Fibroblast of villous mesenchyme (primary cell): ENCODE results near the gene SLIT3. TPM values are rescaled to one million over a fixed set of nuclear protein-coding genes. Genes with fewer than 3 reads are reported as not detected.

ENCODE experiments used
- DNase-seq: peaks from one replicate; pipeline ENCODE4 v3.0.0-alpha.2; 2010; ENCODE audit warnings: low read depth
- H3K4me3 ChIP-seq: 2 replicates; pipeline ENCODE4 v1.5.1; 2011; ENCODE audit warnings: low read depth, mild to moderate bottlenecking, low read length
- total RNA-seq: library from RNA; depleted of rRNA; stranded (reverse); fragments of >200 nt; gene quantifications from 2 replicates; pipeline ENCODE4 v1.2.3, GENCODE V29; 2012
- TF ChIP-seq, protein P1 (sequence below): IDR thresholded peaks from 2 replicates; pipeline ENCODE4 v1.5.1; 2012; ENCODE audit warnings: low read depth, mild to moderate bottlenecking, low read length; ENCODE audit not compliant: insufficient read depth

SLIT3 gene
- total RNA-seq, 1 donor: under 0.01 TPM

DNA sequence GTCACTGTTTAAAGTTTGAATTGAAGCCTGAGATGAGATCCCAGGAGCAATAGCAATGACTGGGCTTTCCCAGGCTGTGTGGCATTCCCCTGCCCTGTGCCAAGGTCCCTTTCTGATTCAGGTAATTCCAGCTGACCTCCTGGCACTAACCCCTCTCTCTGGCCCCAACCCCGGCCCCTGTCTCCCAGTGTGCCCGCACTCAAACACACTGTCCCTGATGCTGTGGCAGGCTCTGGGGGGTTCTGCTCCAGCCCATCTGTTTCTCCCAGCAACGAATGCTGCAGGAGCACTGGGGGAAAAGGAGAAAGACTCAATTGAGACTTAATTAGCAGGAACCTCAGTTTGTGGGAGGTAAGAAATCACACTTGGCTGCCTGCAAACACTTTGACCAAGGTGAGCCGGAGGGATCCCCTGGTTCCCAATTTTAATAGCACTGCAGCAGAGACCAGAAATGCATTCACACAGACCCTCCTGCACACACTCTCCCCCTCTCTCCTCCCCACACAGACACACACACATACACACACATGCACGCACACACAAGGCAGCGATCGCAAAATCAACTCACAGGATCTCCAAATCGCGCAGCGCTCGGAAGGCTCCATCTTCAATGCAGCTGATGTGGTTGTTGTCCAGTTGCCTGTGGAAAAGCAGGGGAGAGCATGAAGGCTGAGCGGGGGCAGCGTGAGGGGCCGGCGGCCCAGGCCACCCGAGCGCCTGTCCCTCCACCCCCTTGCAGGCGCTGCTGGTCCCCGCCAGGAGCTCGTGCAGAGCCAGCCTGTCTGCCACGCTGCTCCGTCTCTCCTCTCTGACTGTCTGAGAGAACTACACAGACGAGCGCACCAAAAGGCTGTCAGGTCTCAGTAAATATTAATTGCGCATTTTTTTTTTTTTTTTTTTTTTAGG, 456.7 kb downstream of the SLIT3 start:
- TF ChIP-seq, protein P1, sequence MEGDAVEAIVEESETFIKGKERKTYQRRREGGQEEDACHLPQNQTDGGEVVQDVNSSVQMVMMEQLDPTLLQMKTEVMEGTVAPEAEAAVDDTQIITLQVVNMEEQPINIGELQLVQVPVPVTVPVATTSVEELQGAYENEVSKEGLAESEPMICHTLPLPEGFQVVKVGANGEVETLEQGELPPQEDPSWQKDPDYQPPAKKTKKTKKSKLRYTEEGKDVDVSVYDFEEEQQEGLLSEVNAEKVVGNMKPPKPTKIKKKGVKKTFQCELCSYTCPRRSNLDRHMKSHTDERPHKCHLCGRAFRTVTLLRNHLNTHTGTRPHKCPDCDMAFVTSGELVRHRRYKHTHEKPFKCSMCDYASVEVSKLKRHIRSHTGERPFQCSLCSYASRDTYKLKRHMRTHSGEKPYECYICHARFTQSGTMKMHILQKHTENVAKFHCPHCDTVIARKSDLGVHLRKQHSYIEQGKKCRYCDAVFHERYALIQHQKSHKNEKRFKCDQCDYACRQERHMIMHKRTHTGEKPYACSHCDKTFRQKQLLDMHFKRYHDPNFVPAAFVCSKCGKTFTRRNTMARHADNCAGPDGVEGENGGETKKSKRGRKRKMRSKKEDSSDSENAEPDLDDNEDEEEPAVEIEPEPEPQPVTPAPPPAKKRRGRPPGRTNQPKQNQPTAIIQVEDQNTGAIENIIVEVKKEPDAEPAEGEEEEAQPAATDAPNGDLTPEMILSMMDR: no peak
- no peak for DNase-seq
- H3K4me3 ChIP-seq: no peak overlapping the region

DNA sequence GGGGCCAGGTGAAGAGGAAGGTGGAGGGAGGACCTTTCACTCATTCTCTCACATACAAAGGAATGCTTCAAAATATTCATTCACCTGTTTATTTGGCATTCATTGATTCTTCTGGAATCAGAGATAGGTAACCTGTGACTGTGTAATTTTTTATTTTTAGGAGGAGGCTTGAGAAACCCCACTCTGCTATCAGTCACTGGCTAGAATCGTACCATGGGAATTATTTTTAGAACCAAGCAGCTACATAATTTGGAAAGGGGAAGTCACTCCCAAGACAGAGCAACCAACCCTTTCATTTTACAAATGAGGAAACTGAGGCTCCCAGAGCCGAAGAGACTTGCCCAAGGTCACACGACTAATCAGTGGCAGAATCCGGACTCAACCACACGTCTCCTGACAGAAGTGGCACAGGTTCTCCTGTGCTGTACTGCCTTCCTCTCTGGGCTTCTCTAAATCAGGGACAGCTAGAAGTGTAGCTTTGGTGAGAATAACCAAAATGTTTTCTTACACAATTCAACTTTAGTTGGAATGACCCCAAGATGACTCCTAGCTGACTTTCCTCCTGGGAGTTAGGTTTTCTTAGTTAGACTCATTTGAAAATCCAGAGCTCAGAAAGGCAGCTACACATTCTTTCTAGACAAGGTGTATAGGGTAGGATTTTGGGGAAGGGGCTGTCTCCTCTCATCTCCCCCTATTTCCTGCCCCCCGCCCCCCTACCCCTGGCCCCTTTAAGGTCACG, 457.5 kb downstream of the SLIT3 start:
- no peak overlapping the region for H3K4me3 ChIP-seq
- DNase-seq: no peak
- TF ChIP-seq, protein P1: no peak

DNA sequence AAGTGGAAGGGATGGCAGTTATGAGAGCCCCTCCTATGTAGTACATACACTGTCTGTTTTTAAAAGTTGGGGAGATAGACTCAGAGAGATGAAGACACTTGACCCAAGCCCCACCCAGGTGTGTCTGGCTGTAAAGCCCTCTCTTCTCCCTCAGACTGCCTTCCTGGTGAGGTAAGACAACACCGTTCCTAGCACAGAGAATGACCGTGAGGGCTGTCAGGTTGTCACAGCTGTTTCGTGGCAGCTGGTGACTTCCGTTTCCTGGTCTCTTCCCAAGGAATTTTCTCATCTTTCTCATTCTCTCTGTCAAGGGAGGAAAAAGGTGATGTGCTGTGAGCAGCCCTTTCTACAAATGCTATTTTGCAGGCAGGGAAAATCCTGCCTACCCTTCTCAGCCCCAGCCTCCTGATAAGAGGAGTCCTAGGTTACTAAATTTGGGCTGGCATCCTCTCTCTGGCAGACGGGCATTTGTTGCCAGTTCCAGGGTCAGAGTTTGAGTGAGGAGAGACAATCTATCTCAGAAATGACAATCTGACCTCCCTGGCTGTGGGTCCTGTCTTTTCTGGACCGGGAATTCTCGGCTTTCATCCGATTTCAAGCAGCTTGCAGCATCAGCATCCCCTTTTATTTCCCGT, 458.3 kb downstream of the SLIT3 start:
- no peak overlapping the region for H3K4me3 ChIP-seq
- no peak for DNase-seq
- TF ChIP-seq, protein P1: no peak

DNA sequence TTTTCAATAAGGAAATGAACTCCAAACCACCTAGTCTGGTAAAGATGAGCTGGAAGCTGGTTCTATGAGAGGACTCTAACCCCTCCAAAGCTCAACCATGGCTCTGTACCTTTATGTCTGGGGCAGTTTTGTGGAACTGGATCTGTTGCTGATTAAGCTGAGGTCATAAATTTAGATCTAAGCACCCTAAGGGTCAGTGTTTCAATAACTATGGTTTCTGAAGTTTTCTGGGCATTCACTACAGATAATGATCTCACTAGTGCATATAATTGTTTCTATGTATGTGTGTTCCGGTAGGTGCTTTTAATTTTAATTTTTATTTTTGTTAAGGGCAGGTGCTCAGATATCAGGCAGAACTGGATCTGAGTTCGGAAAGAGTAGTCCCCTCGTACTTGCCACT, 463.1 kb downstream of the SLIT3 start:
- H3K4me3 ChIP-seq: no peak overlapping the region
- TF ChIP-seq, protein P1: no peak
- DNase-seq: no peak

DNA sequence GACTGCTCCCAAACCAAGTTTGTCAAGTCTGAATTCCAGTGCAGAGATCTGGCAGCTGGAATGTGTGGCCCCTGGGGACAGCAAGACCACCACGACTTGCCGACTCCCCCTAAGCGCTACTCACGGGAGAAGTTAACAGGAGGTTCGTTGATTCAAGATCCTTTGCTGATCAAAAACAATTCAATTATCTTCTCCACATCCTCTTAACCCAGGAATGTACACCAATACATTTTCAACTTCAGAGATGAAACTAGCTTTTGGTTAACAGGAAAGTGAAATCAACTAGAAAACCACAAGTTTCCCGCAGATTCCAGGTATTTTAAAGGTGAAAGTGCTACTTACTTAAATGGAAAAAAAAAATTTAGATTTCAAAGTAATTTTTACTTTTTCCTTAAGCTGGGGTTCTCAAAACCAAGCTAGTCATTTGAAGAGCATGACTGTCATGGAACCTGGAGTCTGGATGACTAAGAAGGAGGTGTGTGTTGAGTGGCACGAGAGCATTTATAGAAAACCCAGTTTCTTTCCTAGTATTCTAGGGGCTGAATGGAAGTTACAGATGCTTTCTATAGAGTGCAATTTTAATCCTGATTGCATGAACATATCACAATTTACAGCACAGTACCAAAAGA, 464.2 kb downstream of the SLIT3 start:
- H3K4me3 ChIP-seq: no peak overlapping the region
- DNase-seq: no peak
- TF ChIP-seq, protein P1: no peak

DNA sequence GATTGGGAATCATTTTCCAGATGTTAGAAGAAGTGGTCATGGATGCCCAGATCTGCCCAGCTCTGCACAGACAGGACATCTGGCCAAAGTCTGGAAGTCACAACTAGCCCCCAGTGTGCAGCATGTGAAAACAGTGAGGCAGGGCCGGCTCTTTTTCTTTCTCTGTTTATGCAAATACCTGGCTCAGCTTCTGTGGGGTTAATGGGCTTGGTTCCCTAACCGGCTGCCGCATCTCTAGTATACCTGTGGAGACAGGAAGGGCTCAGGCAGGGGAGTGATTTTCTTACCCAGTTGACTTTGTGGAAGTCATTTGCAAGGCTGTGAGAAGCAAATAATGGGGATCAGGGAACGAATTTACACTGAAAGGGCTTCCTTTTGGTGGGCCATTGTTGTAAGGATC, 467.0 kb downstream of the SLIT3 start:
- no peak overlapping the region for H3K4me3 ChIP-seq
- no peak for DNase-seq
- TF ChIP-seq, protein P1: no peak
